Non-pigmented ciliary epithelial cell (primary cell): ENCODE data around the gene PLS1.
A peak's percentile ranks its signal among the peaks of the same experiment; 100 is the strongest.
"Not testable (repeated sequence)": the region's sequence is repeated elsewhere in the genome, so short reads cannot be mapped to it uniquely, and the experiment has no call there.

Experiments
- DNase-seq: peaks from one replicate; pipeline ENCODE4 v3.0.0-alpha.2; 2010; ENCODE audit warnings: low read depth

The PLS1 gene, protein sequence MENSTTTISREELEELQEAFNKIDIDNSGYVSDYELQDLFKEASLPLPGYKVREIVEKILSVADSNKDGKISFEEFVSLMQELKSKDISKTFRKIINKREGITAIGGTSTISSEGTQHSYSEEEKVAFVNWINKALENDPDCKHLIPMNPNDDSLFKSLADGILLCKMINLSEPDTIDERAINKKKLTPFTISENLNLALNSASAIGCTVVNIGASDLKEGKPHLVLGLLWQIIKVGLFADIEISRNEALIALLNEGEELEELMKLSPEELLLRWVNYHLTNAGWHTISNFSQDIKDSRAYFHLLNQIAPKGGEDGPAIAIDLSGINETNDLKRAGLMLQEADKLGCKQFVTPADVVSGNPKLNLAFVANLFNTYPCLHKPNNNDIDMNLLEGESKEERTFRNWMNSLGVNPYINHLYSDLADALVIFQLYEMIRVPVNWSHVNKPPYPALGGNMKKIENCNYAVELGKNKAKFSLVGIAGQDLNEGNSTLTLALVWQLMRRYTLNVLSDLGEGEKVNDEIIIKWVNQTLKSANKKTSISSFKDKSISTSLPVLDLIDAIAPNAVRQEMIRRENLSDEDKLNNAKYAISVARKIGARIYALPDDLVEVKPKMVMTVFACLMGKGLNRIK

GRCh38 chr3:142595951-142596725 lies at the start of gene PLS1:
Gene PLS1 (plus strand): TSS chr3:142596393. CDS start chr3:142664238, 67,845 bp downstream.
- no peak for DNase-seq

DNA sequence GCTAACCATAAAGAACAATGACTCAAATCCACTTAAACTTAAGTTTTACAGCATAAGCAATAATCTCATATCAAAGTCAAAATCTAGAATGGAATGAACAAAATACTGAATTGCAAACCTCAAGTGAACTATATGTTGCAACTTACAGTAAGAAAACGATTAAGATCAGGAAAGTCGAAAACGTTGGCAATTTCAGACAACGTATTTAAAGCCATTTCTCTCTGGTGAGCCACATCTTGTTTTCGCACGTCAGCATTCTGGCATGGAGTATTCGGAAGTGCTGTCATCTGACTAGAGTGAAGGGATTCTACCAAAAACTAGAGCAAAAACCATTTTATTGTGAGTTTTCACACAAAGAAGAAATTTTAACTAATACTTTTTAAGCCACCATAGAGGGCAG lies 46.2 kb upstream of the PLS1 start:
- DNase-seq: no peak

DNA sequence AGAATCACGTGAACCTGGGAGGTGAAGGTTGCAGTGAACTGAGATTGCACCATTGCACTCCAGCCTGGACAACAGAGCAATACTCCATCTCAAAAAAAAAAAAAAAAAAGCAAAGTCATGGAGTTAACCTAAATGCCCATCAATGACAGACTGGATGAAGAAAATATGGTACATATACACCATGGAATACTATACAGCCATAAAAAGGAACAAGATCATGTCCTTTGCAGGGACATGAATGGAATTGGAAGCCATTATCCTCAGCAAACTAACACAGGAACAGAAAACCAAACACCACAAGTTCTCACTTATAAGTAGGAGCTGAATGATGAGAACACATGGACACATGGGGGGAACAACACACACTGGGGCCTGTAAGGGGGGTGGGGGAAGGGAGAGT lies 43.6 kb upstream of the PLS1 start:
- DNase-seq: not testable (repeated sequence)

DNA sequence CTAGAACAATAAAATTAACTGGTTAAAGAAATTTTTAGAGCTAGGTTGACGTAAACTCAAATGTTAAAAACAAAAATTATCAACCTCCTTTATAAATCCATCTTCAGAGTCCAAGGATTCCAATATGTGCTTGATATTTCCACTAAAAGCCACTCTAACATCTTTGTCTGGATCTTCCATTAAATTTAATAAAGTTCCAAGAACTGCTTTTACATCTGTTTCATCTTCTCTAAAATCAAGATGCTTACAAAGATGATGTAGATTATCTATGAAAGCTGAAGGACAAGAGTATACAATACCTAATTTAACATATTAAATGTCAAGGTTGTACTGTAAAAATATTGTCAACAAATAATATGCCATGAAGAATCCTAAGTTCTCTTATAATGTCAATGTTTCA lies 42.5 kb upstream of the PLS1 start:
- no peak for DNase-seq

DNA sequence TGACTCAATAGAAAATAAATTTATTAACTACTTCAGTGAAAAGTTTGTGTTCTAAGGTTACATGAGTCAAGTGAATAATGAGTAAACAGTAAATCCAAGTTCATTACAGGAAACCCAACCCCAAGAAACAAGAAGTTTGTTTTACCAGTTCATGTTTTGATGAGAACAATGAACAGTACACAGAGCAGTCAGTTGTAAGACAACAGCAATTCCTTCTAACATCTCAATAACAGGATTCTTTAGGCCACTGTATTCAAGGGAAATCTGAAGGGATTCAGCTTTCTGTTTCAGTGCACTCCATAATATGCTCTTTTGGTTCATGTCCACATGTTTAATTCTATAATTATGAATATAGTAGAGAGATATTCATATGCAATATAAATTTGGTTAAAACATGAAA lies 36.1 kb upstream of the PLS1 start:
- no peak for DNase-seq

DNA sequence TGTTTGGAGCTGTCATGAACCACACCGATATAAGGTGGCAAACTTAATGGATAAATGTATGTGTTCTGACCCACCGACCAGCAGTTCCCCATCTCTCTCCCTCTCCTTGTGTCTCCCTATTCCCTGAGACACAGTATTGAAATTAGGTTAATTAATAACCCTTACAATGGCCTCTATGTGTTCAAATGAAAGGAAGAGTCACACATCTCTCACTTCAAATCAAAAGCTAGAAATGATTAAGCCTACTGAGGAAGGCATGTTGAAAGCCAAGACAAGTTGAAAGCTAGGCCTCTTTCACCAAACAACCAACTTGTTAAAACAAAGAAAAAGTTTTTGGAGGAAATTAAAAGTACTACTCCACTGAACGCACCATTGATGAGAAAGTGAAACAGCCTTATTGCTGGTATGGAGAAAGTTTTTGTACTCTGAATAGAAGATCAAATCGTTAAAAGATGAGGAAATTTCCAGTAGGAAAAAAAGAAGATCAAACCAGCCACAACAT lies 32.6 kb upstream of the PLS1 start:
- no peak for DNase-seq

- no peak for DNase-seq
These were observed 30.1 kb upstream of the PLS1 start for GRCh38 chr3:142566096-142566495.

GRCh38 chr3:142568393-142569017 lies 27.7 kb upstream of the PLS1 start:
- no peak for DNase-seq

DNA sequence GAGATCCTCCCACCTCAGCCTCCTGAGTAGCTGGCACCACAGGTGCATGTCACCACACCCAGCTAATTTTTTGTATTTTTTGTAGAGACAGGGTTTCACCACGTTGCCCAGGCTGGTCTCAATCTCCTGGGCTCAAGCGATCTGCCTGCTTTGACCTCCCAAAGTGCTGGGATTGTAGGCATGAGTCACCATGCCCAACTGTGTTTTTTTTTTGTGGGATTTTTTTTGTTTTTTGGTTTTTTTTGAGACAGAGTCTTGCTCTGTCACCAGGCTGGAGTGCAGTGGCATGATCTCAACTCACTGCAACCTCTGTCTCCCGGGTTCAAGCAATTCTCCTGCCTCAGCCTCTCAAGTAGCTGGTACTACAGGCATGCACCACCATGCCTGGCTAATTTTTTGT lies 26.8 kb upstream of the PLS1 start:
- not testable (repeated sequence) for DNase-seq

- not testable (repeated sequence) for DNase-seq
These were observed 22.0 kb upstream of the PLS1 start for GRCh38 chr3:142574223-142574622.

- DNase-seq: no peak
These were observed 21.5 kb upstream of the PLS1 start for GRCh38 chr3:142574665-142575064.

GRCh38 chr3:142576792-142577191 lies 19.4 kb upstream of the PLS1 start:
- no peak for DNase-seq

DNA sequence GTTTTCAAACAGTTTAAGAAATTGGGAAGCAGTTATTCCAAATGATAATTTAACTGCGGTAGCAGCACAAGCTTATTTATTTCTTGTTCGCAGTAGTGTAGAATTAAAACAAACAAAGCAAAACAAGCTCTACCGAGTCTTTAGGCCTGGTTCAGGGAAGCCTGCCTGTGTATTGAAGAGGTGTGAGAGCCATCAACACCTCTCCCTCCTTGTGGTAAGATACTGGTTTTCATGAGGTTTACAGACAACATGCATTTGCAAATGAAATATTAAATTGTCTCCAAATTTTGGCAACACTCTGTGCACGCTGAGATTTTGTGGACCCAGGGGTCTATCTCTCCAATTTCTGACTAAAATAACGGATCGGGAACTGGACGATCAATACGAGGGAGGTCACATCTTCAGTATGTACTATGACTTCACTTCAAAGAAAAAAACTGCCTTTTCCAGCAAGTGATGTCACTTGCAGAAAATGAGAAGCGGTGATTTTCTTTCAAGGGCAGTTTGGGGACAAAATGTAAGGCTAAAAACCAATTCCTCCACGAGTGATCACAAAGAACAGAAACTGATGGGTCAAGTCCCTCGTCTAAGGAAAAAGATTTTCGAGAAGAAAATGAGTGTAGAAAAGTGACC lies 18.4 kb upstream of the PLS1 start:
- DNase-seq: no peak

DNA sequence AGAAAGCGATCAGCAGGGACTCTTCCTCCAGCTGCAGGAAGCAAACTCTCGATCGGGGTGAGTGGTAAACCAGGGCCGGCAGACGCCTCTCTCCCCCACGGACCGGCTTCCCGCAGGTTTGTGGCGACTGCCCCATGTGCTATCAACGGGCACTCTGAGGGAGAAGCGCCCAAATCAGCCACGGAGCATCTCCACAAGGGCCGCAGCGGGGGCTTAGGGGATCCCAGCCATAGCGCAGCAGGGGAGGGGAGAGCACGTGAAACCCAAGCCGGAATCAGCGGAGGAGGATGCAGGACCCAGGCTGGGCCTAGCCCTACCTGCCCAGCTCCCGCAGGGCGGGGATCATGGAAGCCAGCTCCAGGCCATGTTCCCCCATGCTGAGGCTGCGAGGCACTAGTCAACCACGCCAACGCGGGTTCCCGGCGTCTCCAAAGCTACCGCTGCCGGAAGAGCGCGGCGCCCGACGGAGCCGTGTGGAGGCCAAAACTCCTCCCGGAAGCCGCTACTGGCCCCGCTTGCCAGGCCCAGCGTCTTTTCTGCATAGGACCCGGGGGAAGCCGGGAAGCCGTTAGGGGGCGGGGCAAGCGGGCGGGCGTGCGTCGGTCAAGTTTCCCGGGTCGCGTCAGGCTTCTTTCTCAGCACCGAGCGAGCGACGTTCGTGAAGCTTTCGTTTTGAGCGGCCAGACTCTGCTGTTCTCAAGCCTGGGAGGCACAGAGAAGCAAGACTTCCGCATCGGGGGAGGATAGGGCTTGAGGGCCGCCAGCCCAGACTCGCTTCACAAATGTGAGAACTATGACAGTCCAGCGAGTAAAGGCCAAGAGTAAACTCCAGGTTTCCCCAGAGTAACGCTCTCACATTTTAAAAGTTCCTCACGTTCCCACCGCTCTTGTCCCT lies 17.6 kb upstream of the PLS1 start, which contains the start of gene ATR:
Gene ATR, minus strand, starts transcription at position 405 of the 895 bp plus-strand sequence. Its CDS starts 29 bp downstream, at position 376.
- DNase-seq: peak; percentile 75

GRCh38 chr3:142580061-142580423 lies 16.2 kb upstream of the PLS1 start:
- no peak for DNase-seq

DNA sequence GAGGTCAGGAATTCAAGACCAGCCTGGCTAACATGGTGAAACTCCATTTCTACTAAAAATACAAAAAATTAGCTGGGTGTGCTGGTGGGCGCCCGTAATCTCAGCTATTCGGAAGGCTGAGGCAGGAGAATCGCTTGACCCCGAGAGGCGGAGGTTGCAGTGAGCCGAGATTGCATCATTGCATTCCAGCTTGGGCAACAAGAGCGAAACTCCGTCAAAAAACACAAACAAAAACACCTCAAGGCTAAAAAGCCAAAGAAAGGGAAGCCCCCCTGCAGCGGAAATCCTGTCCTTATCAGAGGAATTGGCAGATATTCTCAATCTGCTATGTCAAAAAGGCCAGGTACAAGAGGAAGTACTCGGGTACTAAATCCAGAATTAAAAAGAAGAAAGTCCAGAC lies 15.1 kb upstream of the PLS1 start:
- DNase-seq: not testable (repeated sequence)

GRCh38 chr3:142586803-142587406 lies 9.3 kb upstream of the PLS1 start:
- no peak for DNase-seq

GRCh38 chr3:142588703-142589102 lies 7.5 kb upstream of the PLS1 start:
- no peak for DNase-seq

GRCh38 chr3:142592268-142592667 lies 3.9 kb upstream of the PLS1 start:
- not testable (repeated sequence) for DNase-seq

DNA sequence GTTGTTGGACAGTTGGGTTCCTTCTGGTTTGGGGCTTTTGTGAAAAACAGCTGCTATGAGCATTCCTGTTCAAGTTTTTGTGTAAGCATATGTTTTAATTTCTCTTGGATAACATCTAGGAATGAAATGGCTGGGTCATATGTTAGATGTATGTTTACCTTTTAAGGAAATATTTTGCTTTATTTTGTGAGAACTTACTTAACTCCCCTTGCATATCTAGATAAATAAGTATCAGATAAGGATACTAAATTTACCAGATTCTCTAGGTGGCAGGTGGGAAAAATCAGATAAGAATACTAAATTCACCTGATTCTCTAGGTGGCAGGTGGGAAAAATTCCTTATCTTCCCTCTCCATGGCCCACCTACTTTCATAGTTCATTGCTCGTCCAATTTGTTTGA lies 1.1 kb upstream of the PLS1 start:
- no peak for DNase-seq
